HepG2 (cell line): ENCODE data around the gene SURF6. TPM values are rescaled to one million over a fixed set of nuclear protein-coding genes. Genes with fewer than 3 reads are reported as not detected.

Experiments
- ETV5 ChIP-seq: IDR thresholded peaks from 2 replicates; pipeline ENCODE4 v1.6.1; 2018; ENCODE audit warnings: missing biosample characterization, missing genetic modification reagents, inconsistent platforms, borderline replicate concordance
- IKZF5 ChIP-seq: IDR thresholded peaks from 2 replicates; pipeline ENCODE4 v1.6.1; 2018; ENCODE audit warnings: missing genetic modification reagents, mild to moderate bottlenecking, missing compliant biosample characterization
- MTA3 ChIP-seq: sonication (generic); formaldehyde crosslinking; IDR thresholded peaks from 2 replicates; pipeline ENCODE4 v1.4.0; 2020; ENCODE audit warnings: missing genetic modification reagents
- MZF1 ChIP-seq: sonication (generic); formaldehyde crosslinking; IDR thresholded peaks from 2 replicates; pipeline ENCODE4 v1.8.1; 2023; ENCODE audit warnings: mild to moderate bottlenecking, missing genetic modification reagents, borderline replicate concordance
- NFAT5 ChIP-seq: sonication (generic); formaldehyde crosslinking; IDR thresholded peaks from 2 replicates; pipeline ENCODE4 v1.4.0; 2020; ENCODE audit warnings: missing genetic modification reagents
- PAF1 ChIP-seq: IDR thresholded peaks from 2 replicates; pipeline ENCODE4 v1.6.1; 2016; ENCODE audit warnings: missing genetic modification reagents, missing compliant biosample characterization
- PCBP1 ChIP-seq: fragments of 200-400 bp; formaldehyde crosslinking; IDR thresholded peaks from 2 replicates; pipeline ENCODE4 v1.6.1; 2017; ENCODE audit warnings: mild to moderate bottlenecking, low read depth, low read length, borderline replicate concordance
- RFXAP ChIP-seq: sonication (generic); formaldehyde crosslinking; IDR thresholded peaks from 2 replicates; pipeline ENCODE4 v1.4.0; 2020; ENCODE audit warnings: missing genetic modification reagents, borderline replicate concordance
- SALL1 ChIP-seq: sonication (generic); formaldehyde crosslinking; IDR thresholded peaks from 2 replicates; pipeline ENCODE4 v1.8.0; 2022; ENCODE audit warnings: mild to moderate bottlenecking, missing genetic modification reagents
- SAP130 ChIP-seq: IDR thresholded peaks from 2 replicates; pipeline ENCODE4 v1.6.1; 2016; ENCODE audit warnings: low read depth
- SP2 ChIP-seq: sonication (generic); formaldehyde crosslinking; IDR thresholded peaks from 2 replicates; pipeline ENCODE4 v1.5.1; 2020; ENCODE audit warnings: mild to moderate bottlenecking, missing genetic modification reagents
- TEAD3 ChIP-seq: optimal IDR thresholded peaks from 2 replicates; pipeline ENCODE3; 2016; ENCODE audit warnings: borderline replicate concordance
- THAP8 ChIP-seq: sonication (generic); formaldehyde crosslinking; IDR thresholded peaks from 2 replicates; pipeline ENCODE4 v1.5.1; 2020; ENCODE audit warnings: missing genetic modification reagents, mild to moderate bottlenecking, borderline replicate concordance
- ZNF264 ChIP-seq: sonication (generic); formaldehyde crosslinking; IDR thresholded peaks from 2 replicates; pipeline ENCODE4 v1.4.0; 2020; ENCODE audit warnings: missing genetic modification reagents
- ZNF672 ChIP-seq: sonication (generic); formaldehyde crosslinking; IDR thresholded peaks from 2 replicates; pipeline ENCODE4 v1.8.1; 2022; ENCODE audit warnings: missing genetic modification reagents
- ZNF777 ChIP-seq: sonication (generic); formaldehyde crosslinking; IDR thresholded peaks from 2 replicates; pipeline ENCODE4 v1.4.0; 2020; ENCODE audit warnings: missing genetic modification reagents
- ZSCAN12 ChIP-seq: sonication (generic); formaldehyde crosslinking; IDR thresholded peaks from 2 replicates; pipeline ENCODE4 v1.9.0; 2021; ENCODE audit warnings: mild to moderate bottlenecking, missing genetic modification reagents
- polyA plus RNA-seq, 8 experiments: library from polyadenylated mRNA; depleted of rRNA in 3 of 8; stranded (reverse) in 7 of 8; unstranded in 1 of 8; fragments of >200 nt; fragmentation: Illumina TruSeq in 4 of 8; extraction: Trizol in 4 of 8; gene quantifications; 2 replicates each; pipeline versions ENCODE4 v1.2.1 to v1.2.3, GENCODE V29; 2011 to 2016; ENCODE audit warnings: low read depth in 4 of 8, missing spikeins in 1 of 8, mixed read lengths in 1 of 8; ENCODE audit not compliant: insufficient read depth in 1 of 8
- total RNA-seq, 5 experiments: library from RNA; depleted of rRNA; stranded (reverse); fragments of >200 nt; fragmentation: Illumina TruSeq; extraction: Trizol; gene quantifications; 2 replicates each; pipeline ENCODE4 v1.2.3, GENCODE V29; 2016; ENCODE audit warnings: low read depth in 1 of 5
- TF ChIP-seq, protein P1 (sequence below): sonication (generic); formaldehyde crosslinking; IDR thresholded peaks from 2 replicates; pipeline ENCODE4 v1.4.0; 2020; ENCODE audit warnings: missing genetic modification reagents, mild to moderate bottlenecking, borderline replicate concordance
- TF ChIP-seq, protein P2 (sequence below): IDR thresholded peaks from 2 replicates; pipeline ENCODE4 v1.6.1; 2016; ENCODE audit warnings: mild to moderate bottlenecking

The SURF6 gene
- total and polyA plus RNA-seq, 2 of the 13 experiments (the other 11 are each of a cell fraction or from before 2014, with no cell fraction given) = 5.9 to 14.7 TPM

GRCh38 chr9:133351908-133352634, 16.1 kb upstream of the SURF6 start (continued):
- TF ChIP-seq, protein P1, sequence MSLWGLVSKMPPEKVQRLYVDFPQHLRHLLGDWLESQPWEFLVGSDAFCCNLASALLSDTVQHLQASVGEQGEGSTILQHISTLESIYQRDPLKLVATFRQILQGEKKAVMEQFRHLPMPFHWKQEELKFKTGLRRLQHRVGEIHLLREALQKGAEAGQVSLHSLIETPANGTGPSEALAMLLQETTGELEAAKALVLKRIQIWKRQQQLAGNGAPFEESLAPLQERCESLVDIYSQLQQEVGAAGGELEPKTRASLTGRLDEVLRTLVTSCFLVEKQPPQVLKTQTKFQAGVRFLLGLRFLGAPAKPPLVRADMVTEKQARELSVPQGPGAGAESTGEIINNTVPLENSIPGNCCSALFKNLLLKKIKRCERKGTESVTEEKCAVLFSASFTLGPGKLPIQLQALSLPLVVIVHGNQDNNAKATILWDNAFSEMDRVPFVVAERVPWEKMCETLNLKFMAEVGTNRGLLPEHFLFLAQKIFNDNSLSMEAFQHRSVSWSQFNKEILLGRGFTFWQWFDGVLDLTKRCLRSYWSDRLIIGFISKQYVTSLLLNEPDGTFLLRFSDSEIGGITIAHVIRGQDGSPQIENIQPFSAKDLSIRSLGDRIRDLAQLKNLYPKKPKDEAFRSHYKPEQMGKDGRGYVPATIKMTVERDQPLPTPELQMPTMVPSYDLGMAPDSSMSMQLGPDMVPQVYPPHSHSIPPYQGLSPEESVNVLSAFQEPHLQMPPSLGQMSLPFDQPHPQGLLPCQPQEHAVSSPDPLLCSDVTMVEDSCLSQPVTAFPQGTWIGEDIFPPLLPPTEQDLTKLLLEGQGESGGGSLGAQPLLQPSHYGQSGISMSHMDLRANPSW (CRISPR knock-in tag) = no peak
- TF ChIP-seq SALL1 (CRISPR knock-in tag) (peak; percentile 39), ZNF264 (CRISPR knock-in tag) (no peak), THAP8 (CRISPR knock-in tag) (no peak), ZSCAN12 (no peak), PAF1 (CRISPR knock-in tag) (peak; percentile 84), SAP130 (CRISPR knock-in tag) (peak; percentile 55), MZF1 (no peak), ZNF777 (no peak), TEAD3 (CRISPR knock-in tag) (peak; percentile 39), NFAT5 (CRISPR knock-in tag) (no peak), IKZF5 (CRISPR knock-in tag) (no peak; the same call in 1 of the 2 replicates), ZNF672 (CRISPR knock-in tag) (no peak), MTA3 (CRISPR knock-in tag) (no peak), PCBP1 (no peak), SP2 (no peak), ETV5 (CRISPR knock-in tag) (0 out of 2 replicates have a peak, but pooled peaks have one; percentile 17), RFXAP (CRISPR knock-in tag) (0 out of 2 replicates have a peak, but pooled peaks have one; percentile 47)
- TF ChIP-seq, protein P2, sequence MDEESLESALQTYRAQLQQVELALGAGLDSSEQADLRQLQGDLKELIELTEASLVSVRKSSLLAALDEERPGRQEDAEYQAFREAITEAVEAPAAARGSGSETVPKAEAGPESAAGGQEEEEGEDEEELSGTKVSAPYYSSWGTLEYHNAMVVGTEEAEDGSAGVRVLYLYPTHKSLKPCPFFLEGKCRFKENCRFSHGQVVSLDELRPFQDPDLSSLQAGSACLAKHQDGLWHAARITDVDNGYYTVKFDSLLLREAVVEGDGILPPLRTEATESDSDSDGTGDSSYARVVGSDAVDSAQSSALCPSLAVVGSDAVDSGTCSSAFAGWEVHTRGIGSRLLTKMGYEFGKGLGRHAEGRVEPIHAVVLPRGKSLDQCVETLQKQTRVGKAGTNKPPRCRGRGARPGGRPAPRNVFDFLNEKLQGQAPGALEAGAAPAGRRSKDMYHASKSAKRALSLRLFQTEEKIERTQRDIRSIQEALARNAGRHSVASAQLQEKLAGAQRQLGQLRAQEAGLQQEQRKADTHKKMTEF = peak; percentile 40; the same call in 1 of the 2 replicates
